Fibroblast of lung (primary cell): ENCODE data around the gene IL1RAPL2.

Experiments used
- CTCF ChIP-seq, 2 donors: IDR thresholded peaks in 1 of 2; conservative IDR thresholded peaks in 1 of 2; 1 replicate in 1 of 2; 2 replicates in 1 of 2; pipeline ENCODE4 v1.5.1; 2011 to 2012; ENCODE audit warnings: low read length in 2 of 2, control low read depth in 1 of 2, inconsistent platforms in 1 of 2, low read depth in 1 of 2, mild to moderate bottlenecking in 1 of 2
- EZH2 ChIP-seq: IDR thresholded peaks from 2 replicates; pipeline ENCODE4 v1.5.1; 2012; ENCODE audit warnings: low read length, control low read depth, mild to moderate bottlenecking; ENCODE audit errors: missing control alignments

GRCh38 chrX:105101378-105101777 is 535.4 kb downstream of the IL1RAPL2 start:
- TF ChIP-seq CTCF (conservative IDR thresholded peaks at IDR 0.05 in 1 of 2, IDR thresholded peaks at IDR 0.05 in 1 of 2; ENCODE audit: low read depth in 1 of 2, low read length in 2 of 2): no peak
- no peak for TF ChIP-seq EZH2
